GDM1 (cell line): ENCODE results near the gene RPS28.
"Not testable (repeated sequence)": the region's sequence is repeated elsewhere in the genome, so short reads cannot be mapped to it uniquely, and the experiment has no call there.

Experiments used
- DNase-seq: peaks from one replicate; lab custom pipeline; 2025; lab: John Stamatoyannopoulos, UW

RPS28 gene

DNA sequence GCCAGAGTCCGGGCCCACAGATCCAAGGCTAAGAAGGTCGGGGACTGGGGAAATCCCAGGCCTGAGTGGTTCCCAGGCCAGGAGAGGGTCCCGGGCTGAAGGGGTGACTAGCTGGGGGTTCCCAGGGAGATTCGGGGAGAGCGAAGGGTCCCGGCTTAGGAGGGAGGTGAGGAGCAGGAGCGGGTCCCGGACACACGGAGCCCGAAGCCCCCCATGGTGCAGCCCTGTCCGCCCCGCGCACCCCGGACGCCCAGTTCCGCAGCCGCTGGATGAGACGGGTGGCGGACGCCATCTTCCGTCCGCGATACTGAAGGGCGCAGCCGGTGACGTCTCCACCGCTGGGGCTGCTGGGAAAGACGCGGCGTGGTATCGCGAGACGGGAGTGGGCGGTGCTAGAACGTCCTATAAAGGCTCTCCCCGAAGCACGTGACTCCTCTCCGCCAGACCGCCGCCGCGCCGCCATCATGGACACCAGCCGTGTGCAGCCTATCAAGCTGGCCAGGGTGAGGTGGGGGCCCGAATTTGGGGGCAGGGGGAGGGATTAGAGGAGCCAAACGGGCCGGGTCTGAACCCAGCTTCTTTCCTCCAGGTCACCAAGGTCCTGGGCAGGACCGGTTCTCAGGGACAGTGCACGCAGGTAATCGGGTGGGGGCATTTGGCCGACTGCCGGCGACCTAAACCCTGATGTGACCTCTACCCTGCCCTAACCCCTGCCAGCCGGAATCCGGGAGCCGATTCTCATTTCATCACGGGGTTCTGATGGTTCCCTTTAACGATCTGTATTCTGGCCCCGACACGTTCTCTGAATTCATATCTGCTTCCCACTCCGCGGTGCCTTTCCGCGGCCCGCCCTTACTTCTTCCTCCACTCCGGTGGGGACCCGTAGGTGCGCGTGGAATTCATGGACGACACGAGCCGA lies at the start of gene RPS28, which contains the start of gene NDUFA7:
Gene RPS28, plus strand, starts transcription at position 430 of the 919 bp plus-strand sequence. Its CDS starts 35 bp downstream, at position 465.
Gene NDUFA7, minus strand, starts transcription at position 309 of the 919 bp plus-strand sequence. Its CDS starts 17 bp downstream, at position 292.
- DNase-seq: peak; percentile 93

DNA sequence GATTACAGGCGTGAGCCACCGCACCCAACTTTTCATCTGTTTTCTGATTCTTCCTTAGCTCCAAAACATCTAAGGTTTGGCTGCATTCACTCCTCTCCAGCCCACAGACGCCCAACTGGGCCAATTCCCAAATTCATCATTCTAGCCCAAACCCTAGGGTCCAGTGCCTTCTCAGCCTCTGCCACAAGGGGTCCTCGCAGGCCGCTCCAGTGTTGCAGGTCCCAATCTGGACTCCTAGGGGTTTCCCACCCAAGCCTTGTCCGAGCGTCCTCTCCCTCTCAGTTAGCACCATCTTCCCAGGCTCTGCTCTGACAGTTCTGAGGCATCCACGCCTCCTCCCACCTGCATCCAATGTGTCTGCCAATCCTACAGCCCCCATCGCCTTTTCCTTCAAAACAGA lies 44.8 kb upstream of the RPS28 start:
- not testable (repeated sequence) for DNase-seq

DNA sequence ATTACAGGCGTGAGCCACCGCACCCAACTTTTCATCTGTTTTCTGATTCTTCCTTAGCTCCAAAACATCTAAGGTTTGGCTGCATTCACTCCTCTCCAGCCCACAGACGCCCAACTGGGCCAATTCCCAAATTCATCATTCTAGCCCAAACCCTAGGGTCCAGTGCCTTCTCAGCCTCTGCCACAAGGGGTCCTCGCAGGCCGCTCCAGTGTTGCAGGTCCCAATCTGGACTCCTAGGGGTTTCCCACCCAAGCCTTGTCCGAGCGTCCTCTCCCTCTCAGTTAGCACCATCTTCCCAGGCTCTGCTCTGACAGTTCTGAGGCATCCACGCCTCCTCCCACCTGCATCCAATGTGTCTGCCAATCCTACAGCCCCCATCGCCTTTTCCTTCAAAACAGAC lies 30.0 kb upstream of the RPS28 start:
- not testable (repeated sequence) for DNase-seq

DNA sequence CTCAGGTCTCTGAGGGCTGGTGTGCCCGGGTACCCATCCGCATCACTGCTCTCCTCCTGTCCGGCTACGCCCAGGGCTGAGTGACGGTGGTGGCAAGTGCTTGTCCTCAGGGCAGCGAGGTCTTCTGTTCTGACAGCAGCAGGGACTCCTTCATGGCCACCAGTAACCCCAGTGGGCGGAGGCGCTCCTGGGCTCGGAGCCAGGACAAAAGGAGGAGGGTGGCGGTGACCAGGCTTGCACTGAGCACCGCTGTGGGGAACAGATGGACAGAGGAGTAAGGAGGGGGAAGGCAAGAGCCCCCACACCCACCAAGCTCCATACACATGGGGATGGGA lies 19.0 kb upstream of the RPS28 start:
- DNase-seq: no peak

DNA sequence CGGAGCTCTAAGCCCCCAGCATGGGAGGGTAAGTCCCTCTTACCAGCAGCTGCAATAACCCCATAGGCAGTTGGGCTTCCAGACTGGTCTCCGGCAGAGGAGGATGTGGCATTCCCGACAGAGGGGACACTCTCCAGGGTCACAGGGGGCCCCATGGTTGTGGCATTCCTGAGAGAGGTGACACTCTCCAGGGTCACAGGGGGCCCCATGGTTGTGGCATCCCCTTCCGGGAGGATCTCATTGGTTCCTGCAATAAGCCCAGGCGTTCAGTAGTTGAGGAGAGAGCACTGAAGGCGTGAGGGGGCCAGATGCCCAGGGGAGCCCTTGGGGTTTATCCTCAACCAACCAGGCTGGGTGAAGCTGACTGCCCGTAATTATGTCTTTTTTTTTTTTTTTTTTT lies 18.6 kb upstream of the RPS28 start:
- no peak for DNase-seq

DNA sequence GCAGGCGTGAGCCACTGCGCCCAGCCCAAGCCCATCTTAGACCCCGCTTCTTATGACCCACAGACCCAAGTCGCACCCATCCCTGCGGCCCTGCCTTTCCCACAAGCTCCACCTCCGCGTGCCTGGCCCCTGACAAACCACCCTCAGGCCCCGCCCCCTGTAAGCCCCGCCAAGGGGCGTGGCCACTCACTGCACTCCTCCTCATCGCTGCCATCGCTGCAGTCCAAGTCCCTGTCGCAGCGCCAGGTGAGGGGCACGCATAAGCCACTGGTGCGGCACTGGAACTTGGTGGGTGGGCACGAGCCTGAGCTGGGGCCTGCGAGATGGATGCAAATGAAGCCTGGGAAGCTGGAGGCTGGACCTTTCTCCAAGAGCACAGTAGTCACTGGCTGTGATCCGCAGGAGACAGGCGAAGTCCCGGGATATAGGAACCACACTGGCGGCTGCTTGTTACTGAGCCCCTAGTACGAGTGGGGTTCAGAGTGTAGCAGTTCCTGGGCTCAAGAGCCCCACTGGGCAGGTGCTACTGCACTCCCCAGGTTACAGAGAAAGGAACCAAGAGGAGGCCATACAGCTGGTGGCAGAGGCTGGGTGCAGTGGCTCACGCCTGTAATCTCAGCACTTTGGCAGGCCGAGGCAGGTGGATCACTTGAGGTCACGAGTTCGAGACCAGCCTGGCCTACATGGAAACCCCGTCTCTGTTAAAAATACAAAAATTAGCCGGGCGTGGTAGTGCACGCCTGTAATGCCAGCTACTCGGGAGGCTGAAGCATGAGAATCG lies 16.3 kb upstream of the RPS28 start:
- no peak for DNase-seq

DNA sequence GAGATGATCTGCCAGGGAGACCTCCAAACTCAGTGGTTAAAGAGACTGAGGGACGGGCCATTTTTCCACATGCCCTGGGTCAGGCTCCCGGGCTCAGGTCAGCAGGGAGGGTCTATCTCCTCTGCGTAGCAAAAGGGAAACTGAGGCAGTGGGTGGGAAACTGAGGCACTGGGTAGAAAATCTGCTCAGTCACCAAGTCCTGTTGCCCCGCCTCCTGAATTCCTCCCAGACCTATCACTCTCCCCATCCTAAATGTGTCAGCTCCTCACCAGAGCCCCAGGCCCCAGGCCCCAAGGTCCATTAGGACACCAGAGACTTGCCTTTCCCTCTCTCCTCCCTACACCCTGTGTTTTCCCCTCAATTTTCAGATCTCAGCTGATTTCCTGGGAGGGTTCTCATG lies 15.5 kb upstream of the RPS28 start:
- DNase-seq: no peak

DNA sequence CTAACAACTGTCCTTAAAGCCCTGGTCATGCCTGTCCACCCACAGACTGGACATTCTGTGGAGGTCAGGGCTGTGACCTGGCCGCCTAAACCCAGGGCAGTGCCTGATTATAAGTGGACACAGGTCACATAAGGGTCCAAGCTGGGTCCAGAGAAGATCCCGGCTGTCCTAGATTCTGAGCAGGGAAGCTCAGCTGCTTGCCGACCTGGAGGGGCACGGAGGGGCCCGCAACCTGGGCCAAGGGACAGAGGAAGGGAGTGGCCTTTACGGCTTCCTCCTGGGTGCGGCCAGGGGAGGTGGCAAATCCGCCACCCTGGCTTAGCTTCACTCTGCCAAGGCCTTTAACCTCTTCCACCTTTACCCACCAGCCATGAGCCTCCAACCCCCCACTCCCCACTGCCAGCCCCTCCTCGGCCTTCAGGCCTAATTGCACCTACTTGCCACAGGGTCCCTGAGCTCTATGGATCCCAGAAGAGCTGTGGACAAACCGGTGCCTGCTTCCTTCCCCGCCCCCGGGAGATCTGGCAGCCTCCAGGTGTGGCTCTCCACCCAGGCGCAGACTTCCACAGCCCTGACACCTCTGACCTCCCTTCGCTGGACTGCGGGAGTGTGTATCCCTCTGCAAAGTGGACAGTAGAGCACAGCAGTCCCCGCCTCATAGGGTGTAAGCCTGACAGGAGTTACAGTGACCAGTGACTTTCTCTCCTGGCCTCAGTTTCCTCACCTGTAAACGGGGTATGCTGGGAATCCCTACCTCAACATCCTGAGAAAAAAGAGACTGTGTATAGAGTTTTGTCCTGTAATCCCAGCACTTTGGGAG lies 14.9 kb upstream of the RPS28 start:
- DNase-seq: no peak

DNA sequence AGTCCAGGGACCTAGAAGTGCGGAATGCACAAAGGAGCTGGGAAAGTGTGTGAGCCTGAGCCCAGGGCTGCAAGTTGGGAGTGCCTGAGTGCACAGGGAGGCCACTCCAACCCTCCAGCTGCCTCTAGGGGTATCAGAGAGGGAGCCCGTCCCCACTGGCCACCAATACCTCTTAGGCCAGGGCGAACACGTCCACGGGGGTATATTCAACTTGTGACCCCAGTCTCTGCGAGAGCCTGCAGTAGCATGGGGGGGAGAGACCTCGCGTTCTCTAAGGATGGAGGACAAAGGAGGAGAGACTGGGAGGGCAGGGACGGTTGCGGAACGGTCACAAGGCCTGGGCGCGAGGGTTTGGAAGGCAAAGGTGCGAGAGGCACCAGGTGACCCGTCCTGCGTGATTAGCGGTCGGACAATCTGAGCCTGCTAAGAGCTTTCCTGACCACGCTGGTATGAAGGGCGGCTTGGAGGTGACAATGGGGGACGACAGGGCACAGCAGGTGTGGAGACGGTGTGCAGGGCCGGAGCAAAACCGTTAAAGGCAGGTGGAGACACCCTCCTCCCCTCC lies 13.8 kb upstream of the RPS28 start:
- DNase-seq: no peak

DNA sequence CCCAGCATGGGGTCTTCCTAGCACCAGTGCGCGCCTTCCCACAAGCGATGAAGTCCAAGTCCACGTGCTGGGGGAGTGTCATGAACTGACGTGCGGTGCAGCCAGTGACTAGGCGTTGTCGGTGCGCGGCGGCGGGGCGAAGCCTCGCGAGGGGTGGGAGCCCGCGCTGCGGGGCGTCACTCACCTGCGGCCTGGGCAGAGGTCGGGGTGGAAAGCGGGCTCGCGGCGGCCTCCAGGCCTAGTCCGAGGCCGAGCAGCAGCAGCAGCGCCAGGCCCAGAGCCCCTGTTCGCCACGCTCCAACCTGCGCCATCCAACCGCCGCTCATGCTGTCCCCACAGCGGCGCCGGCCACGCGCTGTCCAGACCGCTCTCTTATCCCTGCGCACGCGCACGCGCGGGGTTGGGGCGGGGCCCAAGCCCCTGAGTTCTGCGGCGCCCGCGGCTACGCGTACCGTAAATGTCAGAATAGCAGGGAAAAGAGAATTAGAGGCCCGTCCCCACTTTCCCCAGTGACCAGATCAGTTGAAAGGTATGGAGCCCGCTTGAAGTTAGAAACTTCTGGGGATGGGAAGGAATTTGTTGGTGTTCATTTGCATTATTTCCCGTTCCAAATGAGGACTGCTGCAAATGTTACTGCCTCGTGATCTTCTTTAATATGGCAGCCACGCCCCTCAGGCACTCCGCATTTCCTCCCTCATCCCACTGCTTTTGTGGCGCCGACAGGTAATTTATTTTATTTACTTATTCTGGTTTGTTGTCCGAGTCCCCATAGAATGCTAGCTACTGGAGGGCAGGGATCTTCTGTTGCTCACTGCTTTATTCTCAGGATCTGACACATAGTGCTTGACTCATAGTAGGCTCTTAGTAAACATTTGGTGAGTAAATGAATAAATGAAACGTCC lies 13.1 kb upstream of the RPS28 start, which contains the start of gene CD320:
Gene CD320, minus strand, starts transcription at position 394 of the 902 bp plus-strand sequence. Its CDS starts 68 bp downstream, at position 326.
- peak; percentile 44 for DNase-seq

DNA sequence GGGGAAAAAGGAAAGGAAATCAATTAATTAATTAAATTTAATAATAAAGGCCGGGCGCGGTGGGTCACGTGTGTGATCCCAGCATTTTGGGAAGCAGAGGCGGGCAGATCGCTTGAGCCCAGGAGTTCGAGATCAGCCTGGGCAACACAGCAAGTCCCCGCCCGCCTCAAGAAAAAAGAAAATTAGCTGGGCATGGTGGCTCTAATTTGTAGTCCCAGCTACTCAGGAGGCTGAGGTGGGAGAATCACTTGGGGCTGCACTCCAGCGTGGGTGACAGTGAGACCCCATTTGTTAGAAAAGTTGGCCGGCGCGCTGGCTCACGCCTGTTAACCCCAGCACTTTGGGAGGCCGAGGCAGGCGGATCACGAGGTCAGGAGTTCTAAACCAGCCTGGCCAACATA lies 12.4 kb upstream of the RPS28 start:
- DNase-seq: no peak

DNA sequence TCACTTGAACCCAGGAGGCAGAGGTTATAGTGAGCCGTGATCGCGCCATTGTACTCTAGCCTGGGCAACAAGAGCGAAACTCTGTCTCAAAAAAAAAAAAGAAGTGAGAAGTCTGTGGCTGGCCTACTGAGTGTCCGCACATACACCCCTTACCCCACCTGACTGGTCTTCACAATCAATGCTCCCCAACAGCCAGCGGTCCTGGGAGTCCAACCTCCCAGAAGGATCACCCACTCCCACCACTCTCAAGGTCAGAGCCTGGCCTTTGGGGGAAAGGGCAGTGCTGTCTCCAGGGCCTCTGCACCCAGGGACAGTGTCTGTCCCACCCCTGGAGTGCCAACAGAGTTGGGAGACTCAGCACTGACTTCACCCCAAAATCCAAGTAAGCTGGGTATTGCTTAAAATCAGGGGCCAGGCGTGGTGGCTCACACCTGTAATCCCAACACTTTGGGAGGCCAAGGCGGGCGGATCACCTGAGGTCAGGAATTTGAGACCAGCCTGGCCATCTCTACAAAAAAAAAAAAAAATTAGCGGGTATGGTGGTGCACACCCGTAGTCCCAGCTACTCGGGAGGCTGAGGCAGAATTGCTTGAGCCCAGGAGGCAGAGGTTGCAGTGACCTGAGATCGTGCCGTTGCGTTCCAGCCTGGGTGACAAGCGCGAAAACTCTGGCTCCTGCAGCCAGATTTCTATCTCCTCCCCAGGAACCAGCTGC lies 10.8 kb upstream of the RPS28 start:
- no peak for DNase-seq

DNA sequence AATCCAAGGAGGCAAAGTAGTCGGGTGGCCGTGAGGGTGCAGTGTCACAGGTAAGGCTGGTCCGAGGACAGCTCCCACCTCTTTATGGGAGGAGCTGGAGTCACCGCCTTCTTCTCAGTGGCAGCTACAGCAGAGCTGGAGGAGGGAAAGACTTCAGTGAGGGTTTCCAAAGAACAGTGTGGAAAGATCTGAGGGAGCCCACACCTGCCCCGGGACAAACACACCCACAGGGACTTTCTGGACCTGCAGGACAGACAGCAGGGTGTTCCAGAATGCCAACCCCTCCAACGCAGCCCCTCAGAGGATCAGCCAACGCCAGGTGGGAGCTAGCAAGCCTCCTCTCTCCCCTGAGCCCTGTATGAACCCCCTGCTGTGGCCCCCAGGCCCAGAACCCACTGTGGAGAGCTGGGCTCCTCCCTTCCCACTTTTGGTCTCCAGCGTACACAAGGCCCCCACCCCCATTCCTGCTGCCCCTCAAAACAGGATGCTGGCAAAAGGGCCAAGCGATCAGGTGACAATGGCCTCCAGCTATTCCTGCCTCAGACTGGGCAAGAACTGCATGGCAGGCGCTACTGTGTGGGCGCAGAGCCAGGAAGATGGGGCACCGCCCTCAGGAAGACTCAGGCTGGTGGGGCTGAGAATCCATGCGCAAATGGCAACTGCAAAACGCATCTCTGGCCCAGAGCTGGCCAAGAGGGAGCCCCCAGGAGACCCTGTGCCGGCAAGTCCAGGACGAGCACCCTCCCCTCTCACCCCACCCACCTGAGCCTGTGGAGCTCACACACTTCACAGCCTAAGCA lies 9.6 kb upstream of the RPS28 start:
- no peak for DNase-seq

DNA sequence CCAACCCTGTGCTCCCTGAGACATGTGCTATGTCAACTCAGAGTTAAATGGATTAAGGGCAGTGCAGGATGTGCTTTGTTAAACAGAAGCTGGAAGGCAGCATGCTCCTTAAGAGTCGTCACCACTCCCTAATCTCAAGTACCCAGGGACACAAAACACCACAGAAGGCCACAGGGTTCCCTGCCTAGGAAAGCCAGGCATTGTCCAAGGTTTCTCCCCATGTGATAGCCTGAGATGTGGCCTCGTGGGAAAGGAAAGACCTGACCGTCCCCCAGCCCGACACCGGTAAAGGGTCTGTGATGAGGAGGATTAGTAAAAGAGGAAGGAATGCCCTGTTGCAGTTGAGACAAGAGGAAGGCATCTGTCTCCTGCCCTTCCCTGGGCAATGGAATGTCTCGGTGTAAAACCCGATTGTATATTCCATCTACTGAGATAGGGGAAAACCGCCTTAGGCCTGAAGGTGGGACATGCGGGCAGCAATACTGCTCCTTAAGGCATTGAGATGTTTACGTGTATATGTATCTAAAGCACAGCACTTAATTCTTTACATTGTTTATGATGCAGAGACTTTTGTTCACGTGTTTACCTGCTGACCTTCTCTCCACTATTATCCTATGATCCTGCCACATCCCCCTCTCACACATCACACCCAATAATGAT lies 6.2 kb upstream of the RPS28 start:
- DNase-seq: not testable (repeated sequence)

DNA sequence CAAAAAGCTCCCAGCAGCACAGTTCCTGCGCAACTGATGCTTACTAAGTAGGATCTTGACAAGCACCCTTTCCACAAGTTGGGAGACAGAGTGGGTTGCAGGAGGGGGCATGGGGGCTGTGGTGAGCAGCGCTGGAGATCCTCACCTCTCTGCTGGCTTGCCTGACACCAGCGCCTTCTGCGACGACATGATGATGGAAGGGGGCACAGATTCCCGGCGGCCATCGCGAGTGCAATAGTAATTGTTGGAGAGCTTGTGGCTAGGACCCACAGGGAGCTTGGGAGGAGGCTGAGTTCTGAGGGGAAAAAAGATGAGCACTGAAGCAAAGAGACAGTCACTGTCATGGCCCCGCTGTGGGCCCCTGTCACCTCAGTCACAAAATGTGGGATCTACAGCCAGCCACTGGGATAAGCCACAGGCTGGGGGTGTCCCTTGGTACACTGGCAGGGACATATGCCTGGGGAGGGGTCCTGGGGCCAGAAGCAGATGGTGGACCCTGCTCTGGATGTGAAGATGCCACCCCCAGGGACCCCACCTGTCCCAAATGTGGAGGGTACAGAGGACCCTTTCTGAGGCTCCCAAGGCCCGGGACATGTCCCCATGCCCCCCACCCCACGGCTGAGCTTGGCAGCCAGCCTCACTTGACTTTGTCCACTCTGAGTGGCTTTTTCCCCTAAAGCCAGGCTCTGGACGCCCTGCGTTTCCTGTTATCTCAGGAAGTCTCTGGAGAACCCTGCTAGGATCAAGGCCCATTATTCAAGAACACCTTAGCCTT lies 4.8 kb upstream of the RPS28 start:
- no peak for DNase-seq

DNA sequence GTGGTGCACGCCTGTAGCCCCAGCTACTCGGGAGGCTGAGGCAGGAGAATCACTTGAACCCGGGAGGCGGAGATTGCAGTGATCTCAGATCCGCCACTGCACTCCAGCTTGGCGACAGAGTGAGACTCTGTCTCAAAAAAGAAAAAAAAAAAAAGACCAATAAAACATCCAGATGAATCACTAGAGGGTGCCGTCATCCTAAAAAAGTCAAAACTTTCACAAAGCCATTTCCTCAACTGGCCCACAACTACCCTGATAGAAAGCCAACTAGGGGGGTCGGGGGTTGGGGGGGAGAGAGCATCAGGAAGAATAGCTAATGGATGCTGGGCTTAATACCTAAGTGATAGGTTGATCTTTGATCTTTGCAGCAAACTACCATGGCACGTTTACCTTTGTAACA lies 2.5 kb upstream of the RPS28 start:
- DNase-seq: not testable (repeated sequence)

DNA sequence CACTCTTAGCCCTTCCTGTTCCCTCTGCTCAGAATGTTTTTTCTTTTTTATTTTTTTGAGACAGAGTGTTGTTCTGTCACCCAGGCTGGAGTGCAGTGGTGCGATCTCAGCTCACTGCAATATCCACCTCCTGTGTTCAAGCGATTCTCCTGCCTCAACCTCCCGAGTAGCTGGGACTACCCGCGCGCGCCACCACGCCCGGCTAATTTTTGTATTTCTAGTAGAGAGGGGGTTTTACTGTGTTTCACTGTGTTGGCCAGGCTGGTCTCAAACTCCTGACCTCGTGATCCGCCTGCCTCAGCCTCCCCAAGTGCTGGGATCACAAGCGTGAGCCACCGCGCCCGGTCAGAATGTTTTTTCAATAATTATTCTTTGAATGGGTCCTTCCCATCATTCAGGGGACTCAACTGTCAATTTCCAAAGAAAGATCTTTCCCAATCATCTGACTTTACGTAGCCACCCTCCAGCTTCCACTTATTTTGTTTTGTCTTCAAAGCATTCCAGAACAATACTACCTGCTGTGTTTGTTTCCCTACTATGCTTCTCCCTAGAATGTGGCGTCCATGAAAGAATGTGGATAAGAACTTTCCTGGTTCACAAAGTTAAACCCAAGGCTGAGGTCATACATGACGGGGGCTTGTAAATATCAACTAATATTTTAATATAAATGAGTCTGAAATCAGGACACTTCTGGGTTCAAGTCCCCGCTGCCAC lies 1.3 kb upstream of the RPS28 start:
- no peak for DNase-seq
